Measurements from ENCODE around the gene MAGI2.

DNA sequence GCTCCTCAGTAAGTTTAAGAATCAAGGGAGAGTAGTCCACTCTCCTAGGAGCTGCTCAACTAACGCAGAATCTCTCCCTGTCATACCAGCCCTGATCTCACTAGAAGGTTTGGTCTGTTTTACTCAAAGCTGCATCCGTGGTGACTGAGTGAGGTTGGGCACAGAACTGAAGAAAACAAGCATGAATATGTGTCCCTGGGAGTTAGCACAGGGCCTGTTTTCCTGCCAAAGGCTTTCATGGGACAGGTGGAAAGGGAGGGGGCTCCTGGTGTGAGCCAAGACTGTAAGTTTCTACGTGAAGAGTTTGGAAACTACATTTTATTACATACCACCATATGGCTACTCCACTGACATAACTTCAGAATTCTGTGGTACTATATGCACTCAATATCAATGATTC lies 705.9 kb downstream of the MAGI2 start:
- TF ChIP-seq, protein P1, sequence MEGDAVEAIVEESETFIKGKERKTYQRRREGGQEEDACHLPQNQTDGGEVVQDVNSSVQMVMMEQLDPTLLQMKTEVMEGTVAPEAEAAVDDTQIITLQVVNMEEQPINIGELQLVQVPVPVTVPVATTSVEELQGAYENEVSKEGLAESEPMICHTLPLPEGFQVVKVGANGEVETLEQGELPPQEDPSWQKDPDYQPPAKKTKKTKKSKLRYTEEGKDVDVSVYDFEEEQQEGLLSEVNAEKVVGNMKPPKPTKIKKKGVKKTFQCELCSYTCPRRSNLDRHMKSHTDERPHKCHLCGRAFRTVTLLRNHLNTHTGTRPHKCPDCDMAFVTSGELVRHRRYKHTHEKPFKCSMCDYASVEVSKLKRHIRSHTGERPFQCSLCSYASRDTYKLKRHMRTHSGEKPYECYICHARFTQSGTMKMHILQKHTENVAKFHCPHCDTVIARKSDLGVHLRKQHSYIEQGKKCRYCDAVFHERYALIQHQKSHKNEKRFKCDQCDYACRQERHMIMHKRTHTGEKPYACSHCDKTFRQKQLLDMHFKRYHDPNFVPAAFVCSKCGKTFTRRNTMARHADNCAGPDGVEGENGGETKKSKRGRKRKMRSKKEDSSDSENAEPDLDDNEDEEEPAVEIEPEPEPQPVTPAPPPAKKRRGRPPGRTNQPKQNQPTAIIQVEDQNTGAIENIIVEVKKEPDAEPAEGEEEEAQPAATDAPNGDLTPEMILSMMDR (IDR thresholded peaks at IDR 0.05) = no peak
- no peak for TF ChIP-seq EP300 (IDR thresholded peaks at IDR 0.05)
- no peak for TF ChIP-seq POLR2AphosphoS5 (IDR thresholded peaks at IDR 0.05)
- no peak for TF ChIP-seq POLR2A (IDR thresholded peaks at IDR 0.05)

All from suprapubic skin (tissue), 4 donors.